Smooth muscle cell (in vitro differentiated cells): Measurements from ENCODE around the gene CNTN2. TPM values are rescaled to one million over a fixed set of nuclear protein-coding genes. Genes with fewer than 3 reads are reported as not detected.

Source experiments
- DNase-seq: peaks from one replicate; lab custom pipeline; 2025; ENCODE audit not compliant: unreplicated experiment; lab: John Stamatoyannopoulos, UW
- H2AFZ ChIP-seq: fragments of 200-600 bp; sonication (generic); 2 replicates; pipeline ENCODE4 v1.6.0; 2016; ENCODE audit warnings: antibody characterized with exemption, low read depth, mild to moderate bottlenecking
- H3F3A ChIP-seq: fragments of 200-600 bp; sonication (generic); 2 replicates; pipeline ENCODE4 v1.6.0; 2017; ENCODE audit warnings: antibody characterized with exemption, low read depth
- H3K27ac ChIP-seq: fragments of 200-600 bp; sonication (generic); 2 replicates; pipeline ENCODE4 v1.5.1; 2016; ENCODE audit warnings: low read depth, mild to moderate bottlenecking
- H3K27me3 ChIP-seq: fragments of 200-600 bp; sonication (generic); 2 replicates; pipeline ENCODE4 v1.6.1; 2016; ENCODE audit warnings: low read depth, mild to moderate bottlenecking
- H3K36me3 ChIP-seq: fragments of 200-600 bp; sonication (generic); 2 replicates; pipeline ENCODE4 v1.5.1; 2016; ENCODE audit warnings: low read depth
- H3K4me1 ChIP-seq: fragments of 200-600 bp; sonication (generic); 2 replicates; pipeline ENCODE4 v1.5.1; 2016; ENCODE audit warnings: low read depth
- H3K4me2 ChIP-seq: fragments of 200-600 bp; sonication (generic); 2 replicates; pipeline ENCODE4 v1.6.0; 2016; ENCODE audit warnings: mild to moderate bottlenecking
- H3K4me3 ChIP-seq: fragments of 200-600 bp; sonication (generic); 2 replicates; pipeline ENCODE4 v1.5.1; 2016; ENCODE audit warnings: mild to moderate bottlenecking
- H3K79me2 ChIP-seq: fragments of 200-600 bp; sonication (generic); 2 replicates; pipeline ENCODE4 v1.6.0; 2016; ENCODE audit warnings: low read depth, mild to moderate bottlenecking
- H3K9ac ChIP-seq: fragments of 200-600 bp; sonication (generic); 2 replicates; pipeline ENCODE4 v1.6.0; 2016; ENCODE audit warnings: low read depth
- H3K9me3 ChIP-seq: fragments of 200-600 bp; sonication (generic); replicated peaks from 2 replicates; pipeline ENCODE4 v1.5.1; 2016; ENCODE audit warnings: low read depth
- H4K20me1 ChIP-seq: fragments of 200-600 bp; sonication (generic); 2 replicates; pipeline ENCODE4 v1.6.0; 2016; ENCODE audit warnings: low read depth
- CTCF ChIP-seq: fragments of 200-600 bp; sonication (generic); IDR thresholded peaks from 2 replicates; pipeline ENCODE4 v1.5.1; 2017; ENCODE audit warnings: borderline replicate concordance, mild to moderate bottlenecking, antibody characterized with exemption; ENCODE audit not compliant: insufficient read depth, poor library complexity, severe bottlenecking
- WGBS: methylation state at CpG from one replicate; pipeline ENCODE4 v1.1.7; 2016; ENCODE audit warnings: low lambda C conversion rate; 5-methylcytosine and 5-hydroxymethylcytosine counted together
- polyA plus RNA-seq: library from polyadenylated mRNA; unstranded; fragments of >200 nt; fragmentation: Nextera tagmentation; extraction: Ambion mirVana; gene quantifications from 2 replicates; pipeline ENCODE4 v1.2.1, GENCODE V29; 2016
- total RNA-seq: library from RNA; depleted of rRNA; stranded (reverse); fragments of >200 nt; gene quantifications from 2 replicates; pipeline ENCODE4 v1.2.3, GENCODE V29; 2014

The CNTN2 gene
- total and polyA plus RNA-seq, 2 experiments from 2014 or later: not detected

GRCh38 chr1:205084360-205084759 lies 41.3 kb downstream of the CNTN2 start, which contains the start of gene TMEM81:
TMEM81 (minus strand) TSS chr1:205084460; CDS start chr1:205084320, 140 bp downstream.
- Histone ChIP-seq H3K27me3 (no peaks in the 10 kb centered on the region), H3K4me1 (no peaks in the 10 kb centered on the region), H3K79me2 (no peaks in the 10 kb centered on the region), H2AFZ (no peak within 1 kb of the TSS), H3K4me2 (no peak within 1 kb of the TSS), H3K9ac (no peak within 1 kb of the TSS), H3K27ac (no peak within 1 kb of the TSS), H4K20me1 (peaks cover 6% of the 10 kb centered on the region), H3K36me3 (peaks cover 5% of the 10 kb centered on the region), H3K9me3 (no peaks in the 10 kb centered on the region), H3K4me3 (no peak within 1 kb of the TSS), H3F3A (no peaks in the 10 kb centered on the region)
- 100% methylated on average over 2 of the region's 2 CpGs for WGBS
- no peak for DNase-seq
- TF ChIP-seq CTCF: no peak

GRCh38 chr1:205088341-205088740 lies 45.3 kb downstream of the CNTN2 start:
- H4K20me1 ChIP-seq: peaks cover 8% of the 10 kb centered on the region
- H3K4me3 ChIP-seq: no peak overlapping the region
- no peaks in the 10 kb centered on the region for H3K27me3 ChIP-seq
- H3K9me3 ChIP-seq: no peaks in the 10 kb centered on the region
- H3K4me2 ChIP-seq: no peak overlapping the region
- no peak for TF ChIP-seq CTCF
- no peaks in the 10 kb centered on the region for H3K79me2 ChIP-seq
- H3K4me1 ChIP-seq: no peaks in the 10 kb centered on the region
- no peaks in the 10 kb centered on the region for H3F3A ChIP-seq
- no peak overlapping the region for H2AFZ ChIP-seq
- WGBS: 89% methylated on average over 3 of the region's 3 CpGs
- peaks cover 5% of the 10 kb centered on the region for H3K36me3 ChIP-seq
- no peak overlapping the region for H3K9ac ChIP-seq
- no peak for DNase-seq
- no peak overlapping the region for H3K27ac ChIP-seq

GRCh38 chr1:205091043-205091740 lies 48.2 kb downstream of the CNTN2 start:
- Histone ChIP-seq H3K4me1 (no peaks in the 10 kb centered on the region), H3K4me2 (no peak overlapping the region), H3K9ac (no peak overlapping the region), H3K4me3 (no peak overlapping the region), H3K9me3 (no peaks in the 10 kb centered on the region), H3K27me3 (no peaks in the 10 kb centered on the region), H3F3A (no peaks in the 10 kb centered on the region), H2AFZ (no peak overlapping the region), H4K20me1 (peaks cover 8% of the 10 kb centered on the region), H3K27ac (no peak overlapping the region), H3K79me2 (no peaks in the 10 kb centered on the region), H3K36me3 (peaks cover 20% of the 10 kb centered on the region)
- no peak for TF ChIP-seq CTCF
- DNase-seq: no peak
- WGBS: 91% methylated on average over 4 of the region's 4 CpGs

- Histone ChIP-seq H3K9ac (no peak overlapping the region), H3K9me3 (no peaks in the 10 kb centered on the region), H3K36me3 (peaks cover 48% of the 10 kb centered on the region), H3K4me1 (no peaks in the 10 kb centered on the region), H3K4me3 (no peak overlapping the region), H3K27me3 (no peaks in the 10 kb centered on the region), H3F3A (no peaks in the 10 kb centered on the region), H3K79me2 (no peaks in the 10 kb centered on the region), H3K27ac (no peak overlapping the region), H2AFZ (no peak overlapping the region), H3K4me2 (no peak overlapping the region), H4K20me1 (no peaks in the 10 kb centered on the region)
- no peak for TF ChIP-seq CTCF
- no peak for DNase-seq
Measured at GRCh38 chr1:205095422-205095821, 52.4 kb downstream of the CNTN2 start.
